NOMO-1 treated with DMSO at 0.1 percent for 48 hours (cell line): ENCODE results near the gene MCOLN3.
"Not testable (repeated sequence)": the region's sequence is repeated elsewhere in the genome, so short reads cannot be mapped to it uniquely, and the experiment has no call there.

Source experiments
- DNase-seq: peaks from one replicate; lab custom pipeline; 2025; ENCODE audit not compliant: unreplicated experiment; lab: John Stamatoyannopoulos, UW

MCOLN3 gene

DNA sequence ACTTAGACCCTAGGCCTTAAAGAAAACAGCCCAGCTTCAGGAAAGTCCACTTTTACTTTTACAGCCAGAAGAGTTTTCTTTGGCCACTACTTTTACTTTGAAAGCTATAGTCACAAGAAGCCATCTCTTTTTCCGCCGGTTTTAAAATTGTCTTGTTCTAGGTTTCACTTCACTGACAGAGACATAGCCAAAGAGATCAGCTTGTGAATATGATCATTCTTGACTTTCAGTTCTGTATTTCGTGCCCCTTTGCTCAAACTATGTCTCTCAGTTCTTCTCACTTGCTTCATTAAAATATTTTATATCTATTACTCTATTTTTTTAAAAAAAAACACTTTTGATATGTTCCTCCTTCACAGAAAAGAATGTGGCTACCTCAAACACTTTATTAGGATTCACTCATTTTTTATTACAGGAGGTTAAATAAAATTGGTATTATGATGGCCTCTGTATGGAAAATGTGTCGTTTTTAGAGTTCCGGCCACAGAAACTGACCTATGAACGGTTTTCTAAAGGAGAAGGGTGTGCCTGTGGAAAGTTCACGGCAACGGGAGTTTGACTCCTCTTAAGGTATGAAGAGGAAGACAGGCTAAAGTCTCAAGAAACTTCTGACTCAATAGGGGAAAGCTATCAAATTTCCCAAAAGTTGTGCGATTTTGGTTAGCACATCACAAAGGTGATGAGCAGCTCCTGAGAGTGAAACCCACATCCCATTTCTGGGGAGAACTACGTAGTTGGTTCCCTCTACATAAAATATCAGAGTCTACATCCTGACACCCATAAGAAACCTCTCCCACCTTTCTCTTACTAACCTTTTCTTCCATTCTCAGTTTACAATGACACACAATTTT lies 52.6 kb downstream of the MCOLN3 start:
- peak; percentile 72 for DNase-seq

DNA sequence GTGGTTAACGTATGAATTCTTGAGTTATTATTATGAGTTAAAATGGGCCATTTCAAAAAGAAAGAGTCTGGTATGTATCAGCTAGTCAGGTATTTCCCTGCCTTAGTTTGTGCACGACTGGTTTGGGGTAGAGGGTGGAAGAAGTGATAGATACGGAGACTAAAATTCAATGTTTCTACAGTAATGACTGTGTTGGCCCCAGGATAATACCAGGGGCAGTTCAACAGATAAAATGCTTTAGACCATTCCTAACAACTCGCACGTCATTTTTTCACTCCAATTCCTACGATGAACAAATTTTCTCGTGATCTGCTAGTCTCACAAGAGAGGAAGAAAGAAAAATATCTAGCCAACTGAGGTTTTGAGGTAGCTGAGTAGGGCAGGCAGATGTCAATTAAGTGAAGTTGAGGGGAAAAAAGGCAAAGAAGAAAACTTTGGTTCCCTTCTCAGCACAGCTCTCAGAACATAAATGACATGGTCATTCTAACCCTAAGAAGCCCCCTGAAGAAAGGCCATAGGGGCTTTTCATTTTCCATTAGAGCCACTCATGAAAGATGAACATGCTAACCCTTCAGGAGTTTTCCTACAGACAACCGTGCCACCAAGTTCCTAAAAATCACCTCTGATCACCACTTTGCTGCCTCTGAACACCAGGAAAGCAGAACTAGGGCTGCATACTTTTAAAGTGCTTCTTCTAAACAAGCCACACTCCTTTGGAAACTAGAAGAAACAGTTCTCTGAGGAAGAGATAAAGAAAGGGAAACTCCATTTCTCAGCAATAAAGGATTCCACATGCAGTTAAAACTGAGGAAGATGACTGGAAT lies 57.0 kb downstream of the MCOLN3 start:
- DNase-seq: peak; percentile 81

DNA sequence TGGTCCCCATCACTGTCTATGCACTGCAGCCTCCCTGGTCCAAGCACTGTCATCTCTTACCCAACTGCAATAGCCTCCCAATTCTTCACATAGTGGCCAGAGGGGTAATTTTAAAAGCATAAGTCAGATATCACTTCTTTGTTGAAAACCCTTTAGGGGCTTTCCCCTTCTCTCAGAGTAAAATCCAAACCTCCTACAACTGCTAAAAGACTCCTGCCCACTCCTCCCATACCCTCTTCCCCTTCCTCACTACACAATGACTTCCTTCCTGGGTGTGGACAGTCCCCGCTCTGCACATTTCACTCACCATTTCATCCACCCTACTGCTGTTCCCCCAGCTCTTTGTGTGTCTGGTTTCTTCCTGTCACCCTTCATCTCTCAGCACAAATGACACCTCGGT lies 59.7 kb downstream of the MCOLN3 start:
- no peak for DNase-seq

DNA sequence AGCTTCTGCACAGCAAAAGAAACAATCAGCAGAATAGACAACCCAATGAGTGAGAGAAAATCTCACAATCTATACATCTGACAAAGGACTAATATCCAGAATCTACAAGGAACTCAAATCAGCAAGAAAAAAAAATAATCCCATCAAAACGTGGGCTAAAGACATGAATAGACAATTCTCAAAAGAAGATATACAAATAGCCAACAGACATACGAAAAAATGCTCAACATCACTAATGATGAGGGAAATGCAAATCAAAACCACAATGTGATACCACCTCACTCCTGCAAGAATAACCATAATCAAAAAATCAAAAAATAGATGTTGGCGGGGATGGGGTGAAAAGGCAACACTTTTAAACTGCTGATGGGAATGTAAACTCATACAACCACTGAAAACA lies 61.7 kb downstream of the MCOLN3 start:
- not testable (repeated sequence) for DNase-seq

DNA sequence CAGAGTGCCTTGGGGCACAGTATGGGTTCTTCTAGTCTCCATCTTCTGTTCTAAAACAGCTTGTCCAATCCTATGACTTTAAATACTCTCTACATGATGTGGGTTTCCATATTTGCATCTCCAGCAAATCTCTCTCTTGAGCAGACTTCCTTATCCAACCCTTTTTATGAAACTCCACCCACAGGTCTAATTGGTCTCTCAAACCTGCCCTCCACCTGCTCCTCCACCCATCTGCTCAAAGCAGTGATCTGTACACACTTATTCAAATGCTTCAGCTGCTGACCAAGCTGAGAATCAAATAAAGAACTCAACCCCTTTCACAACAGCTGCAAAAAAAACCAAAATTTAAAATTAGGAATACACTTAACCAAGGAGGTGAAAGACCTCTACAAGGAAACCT lies 62.9 kb downstream of the MCOLN3 start:
- DNase-seq: no peak

DNA sequence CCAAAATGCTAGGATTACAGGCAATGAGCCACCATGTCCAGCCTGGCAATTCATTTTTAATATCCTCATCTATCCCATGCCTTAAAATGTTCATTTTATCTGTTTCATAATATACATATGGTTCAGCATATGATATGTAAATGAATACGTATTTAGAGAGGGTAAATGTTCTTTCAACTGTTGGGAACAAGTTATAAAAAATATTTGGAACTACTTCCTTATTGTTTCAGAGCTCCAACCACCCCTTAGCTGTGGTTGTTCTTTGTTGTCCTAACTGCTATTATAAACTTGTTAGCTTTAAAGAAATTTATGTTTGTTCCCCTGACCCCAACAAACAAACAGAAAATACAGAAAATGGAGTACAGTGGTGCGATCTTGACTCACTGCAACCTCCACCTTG lies 65.9 kb downstream of the MCOLN3 start:
- DNase-seq: no peak

DNA sequence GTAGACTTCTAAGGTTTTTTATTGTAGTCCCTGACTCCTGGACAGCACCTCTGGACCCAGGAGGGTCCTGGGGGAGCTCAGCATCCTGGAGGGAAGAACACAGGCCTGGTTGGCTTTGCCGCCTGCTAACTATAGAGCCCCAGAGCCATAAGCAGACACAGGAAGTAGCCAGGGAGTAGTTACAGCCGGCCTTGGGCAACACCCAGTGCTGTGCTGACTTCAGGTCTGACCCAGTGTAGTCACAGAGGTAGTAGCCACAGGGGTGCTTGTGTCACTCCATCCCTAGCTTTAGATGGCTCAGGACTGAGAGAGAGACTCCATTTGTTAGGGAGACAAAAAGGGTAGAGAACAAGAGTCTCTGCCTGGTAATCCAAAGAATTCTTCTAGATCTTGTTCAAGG lies 73.3 kb downstream of the MCOLN3 start:
- DNase-seq: peak; percentile 35

DNA sequence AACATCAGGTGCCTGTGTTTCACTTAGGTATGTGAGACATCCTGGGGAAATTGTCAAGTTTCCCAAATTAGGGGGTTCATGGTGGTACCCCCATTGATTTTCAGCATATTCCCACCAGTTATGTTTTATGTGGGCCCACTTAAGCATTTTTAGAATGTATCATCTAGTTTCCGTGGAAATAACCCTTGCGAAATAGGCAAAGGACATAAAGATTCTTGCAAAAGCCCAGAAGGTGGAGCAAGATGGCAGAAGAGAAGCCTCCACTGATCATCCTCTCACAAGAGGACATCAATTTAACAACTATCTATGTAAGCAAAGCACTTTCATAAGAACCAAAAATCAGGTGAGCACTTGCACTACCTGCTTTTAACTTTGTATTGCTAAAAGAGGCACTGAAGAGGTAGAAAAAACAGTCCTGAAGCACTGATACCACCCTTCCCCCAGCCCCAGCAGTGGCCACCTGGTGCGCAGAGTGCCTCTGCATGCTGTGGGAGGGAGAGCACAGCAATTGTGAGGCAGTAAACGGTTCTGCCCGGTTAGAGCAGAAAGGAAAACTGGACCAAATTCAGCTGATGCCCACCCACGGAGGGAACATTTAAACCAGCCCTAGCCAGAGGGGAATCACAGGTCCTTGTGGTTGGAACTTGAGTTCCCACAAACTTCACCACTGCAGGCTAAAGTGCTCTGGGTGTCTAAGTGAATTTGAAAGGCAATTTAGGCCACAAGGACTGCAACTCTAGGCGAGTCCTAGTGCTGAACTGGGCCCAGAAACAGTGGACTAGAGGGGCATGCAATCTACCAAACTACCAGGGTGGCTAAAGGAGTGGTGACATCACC lies 74.6 kb downstream of the MCOLN3 start:
- DNase-seq: peak; percentile 75

DNA sequence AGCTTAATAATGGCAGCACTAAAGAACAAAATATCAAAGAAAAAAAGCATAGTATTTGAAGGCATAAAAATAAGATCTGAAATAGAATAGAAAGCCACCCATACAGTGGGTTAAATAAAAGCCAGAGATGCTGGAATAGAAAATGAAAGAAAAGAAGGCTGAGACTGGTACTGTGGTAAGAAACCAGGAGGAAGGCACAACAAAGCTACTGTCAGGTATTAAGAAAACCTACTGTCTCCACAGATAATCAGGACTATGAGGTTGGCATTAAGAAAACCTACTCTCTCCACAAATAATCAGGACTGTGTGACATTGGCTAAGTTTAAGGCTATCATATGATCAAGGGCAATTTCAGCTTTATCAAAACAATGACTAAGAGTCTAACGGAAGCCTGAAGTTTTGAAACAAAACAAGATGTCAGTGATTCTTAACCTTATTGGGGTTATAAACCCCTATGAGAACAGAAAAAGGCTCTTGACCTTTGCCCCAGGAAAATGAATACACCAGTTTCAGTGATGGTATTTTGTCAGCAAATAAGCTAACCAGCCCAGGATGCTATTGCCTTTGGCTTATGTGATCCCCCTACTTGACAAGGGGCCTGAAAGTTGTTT lies 75.8 kb downstream of the MCOLN3 start:
- no peak for DNase-seq

DNA sequence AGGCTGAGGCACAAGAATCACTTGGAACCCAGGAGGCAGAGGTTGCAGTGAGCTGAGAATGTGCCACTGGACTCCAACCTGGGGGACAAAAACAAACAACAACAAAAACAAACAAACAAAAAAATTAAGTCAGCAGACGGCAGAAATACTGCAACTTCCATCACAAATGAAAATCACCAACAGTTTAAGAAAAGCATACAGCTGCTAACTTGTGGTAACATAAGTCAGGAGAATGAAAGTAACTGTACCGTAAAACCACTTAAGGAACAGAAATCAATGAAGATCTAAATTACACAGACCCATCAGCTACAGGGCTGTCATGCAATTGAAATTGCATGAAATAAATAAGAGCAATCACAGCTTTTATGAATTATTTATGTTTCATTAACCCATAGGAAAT lies 76.3 kb downstream of the MCOLN3 start:
- no peak for DNase-seq

DNA sequence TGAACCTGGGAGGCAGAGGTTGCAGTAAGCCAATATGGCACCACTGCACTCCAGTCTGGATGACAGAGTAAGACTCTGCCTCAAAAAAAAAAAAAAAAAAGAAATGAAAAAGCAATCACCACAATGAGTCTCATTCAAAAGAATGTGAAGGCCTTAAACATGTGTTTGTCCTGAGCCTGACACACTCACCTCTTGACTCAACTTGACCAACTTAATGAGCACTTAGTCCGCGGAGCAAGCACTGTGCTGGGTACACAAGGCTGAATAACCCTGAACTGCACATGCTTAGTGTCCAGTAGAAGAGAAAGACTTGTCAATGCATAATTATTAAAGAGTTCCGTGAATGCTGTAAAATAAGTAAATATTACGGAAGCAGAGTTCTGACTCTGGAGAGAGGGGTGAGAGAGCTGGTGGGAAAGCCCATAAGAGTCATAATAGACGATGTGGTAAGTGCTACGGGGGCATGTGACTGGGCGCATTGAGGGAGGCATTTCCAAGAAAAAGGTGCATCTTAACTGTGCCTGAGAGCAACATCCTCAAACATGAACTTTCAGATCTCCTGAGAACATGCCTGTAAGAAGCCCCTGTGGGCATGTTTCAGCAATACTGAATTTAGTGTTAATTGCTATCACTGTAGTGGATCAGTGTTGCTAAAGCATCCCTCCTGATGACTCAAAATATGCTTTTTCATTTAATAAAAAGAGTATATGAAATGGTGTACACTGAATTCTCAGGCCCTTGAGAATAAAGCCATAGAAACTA lies 78.6 kb downstream of the MCOLN3 start:
- DNase-seq: no peak

DNA sequence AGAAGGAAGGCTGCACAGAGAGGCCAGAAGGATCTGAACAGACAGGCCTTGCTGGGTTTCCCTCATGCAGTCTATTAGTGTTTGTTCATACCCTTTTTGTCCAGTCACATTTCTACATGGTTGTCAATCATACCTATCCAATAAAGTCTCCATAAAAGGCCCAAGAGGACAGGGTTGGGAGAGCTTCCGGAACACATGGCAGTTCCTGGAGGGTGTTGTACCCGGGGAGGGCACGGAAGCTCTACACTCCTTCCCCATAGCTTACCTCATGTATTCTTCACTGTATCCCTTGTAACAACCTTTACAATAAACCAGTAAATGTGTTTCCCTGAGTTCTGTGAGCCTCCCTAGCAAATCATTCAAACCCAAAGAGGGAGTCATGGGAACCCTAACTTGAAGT lies 79.4 kb downstream of the MCOLN3 start:
- DNase-seq: no peak

DNA sequence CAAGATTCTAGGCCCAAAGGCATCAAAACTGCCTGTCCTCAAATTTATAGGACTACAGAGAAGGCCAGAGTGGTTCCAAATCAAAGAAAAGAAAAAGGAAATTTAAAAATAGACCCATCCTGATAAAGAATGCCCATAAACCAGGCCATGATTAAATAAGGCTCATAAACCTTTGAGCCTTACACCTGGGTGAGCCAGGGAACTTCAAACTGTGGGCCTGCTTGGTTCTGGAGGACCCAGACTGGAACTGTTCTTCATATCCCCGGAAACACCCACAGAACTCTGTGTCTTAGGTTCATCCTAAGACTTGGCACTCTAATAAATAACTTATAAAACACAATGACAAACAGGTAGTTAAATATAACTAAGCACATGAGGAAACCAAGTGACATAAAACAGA lies 80.2 kb downstream of the MCOLN3 start:
- DNase-seq: no peak
